Stromal cell of bone marrow (primary cell): ENCODE measurements around the gene STXBP5.

Experiments used
- DNase-seq: peaks from one replicate; pipeline ENCODE4 v3.0.0-alpha.2; 2012; ENCODE audit warnings: low read depth

The STXBP5 gene

DNA sequence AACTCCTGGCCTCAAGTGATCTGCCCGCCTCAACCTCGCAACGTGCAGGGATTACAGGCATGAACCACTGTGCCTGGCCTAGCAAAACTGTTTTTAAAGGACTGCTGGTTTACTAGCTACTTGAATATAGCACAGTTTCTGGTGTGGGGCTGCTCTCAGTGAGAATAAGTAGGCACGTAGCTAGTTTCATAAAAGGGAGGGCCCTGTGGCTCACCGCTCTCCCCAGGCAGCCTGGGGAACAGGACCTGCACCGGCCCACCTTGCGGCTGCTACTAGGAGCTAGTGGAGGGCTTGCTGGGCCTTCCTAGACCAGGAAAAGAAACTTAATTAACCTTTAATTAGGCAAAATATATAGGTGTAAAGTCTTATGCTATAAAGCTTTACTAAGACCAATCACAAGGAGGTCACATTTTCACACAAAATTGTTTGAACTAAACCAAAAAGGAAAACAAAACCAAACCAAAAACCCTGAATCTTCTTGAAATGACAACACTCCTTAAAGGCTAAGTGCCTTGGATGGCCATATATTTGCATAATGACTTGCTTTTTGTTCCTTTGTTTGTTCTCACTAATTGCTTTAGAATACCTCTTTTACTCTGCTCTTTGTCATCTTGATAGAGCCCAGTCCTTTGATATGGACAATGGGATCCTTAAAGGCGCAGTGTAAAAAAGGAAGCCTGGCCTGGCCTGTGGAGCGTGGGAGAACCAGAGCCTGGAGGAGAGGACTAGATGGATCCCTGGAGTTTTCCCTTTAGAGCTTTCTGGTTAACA, 234.7 kb downstream of the STXBP5 start:
- DNase-seq: no peak
